Measurements from ENCODE around the gene CNP.

Gene CNP

DNA sequence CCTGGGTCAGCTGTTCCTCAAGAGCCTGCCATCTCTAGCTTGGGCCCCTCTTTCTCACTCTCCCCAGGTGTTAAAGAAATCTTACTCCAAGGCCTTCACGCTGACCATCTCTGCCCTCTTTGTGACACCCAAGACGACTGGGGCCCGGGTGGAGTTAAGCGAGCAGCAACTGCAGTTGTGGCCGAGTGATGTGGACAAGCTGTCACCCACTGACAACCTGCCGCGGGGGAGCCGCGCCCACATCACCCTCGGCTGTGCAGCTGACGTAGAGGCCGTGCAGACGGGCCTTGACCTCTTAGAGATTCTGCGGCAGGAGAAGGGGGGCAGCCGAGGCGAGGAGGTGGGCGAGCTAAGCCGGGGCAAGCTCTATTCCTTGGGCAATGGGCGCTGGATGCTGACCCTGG lies 6.8 kb downstream of the CNP start:
- no peak for DNase-seq

- no peak for DNase-seq
Observed at GRCh38 chr17:41974031-41974430, 7.4 kb downstream of the CNP start.

- no peak for DNase-seq
Observed at GRCh38 chr17:41974658-41975057, 8.1 kb downstream of the CNP start.

GRCh38 chr17:41975099-41976083 lies 8.8 kb downstream of the CNP start:
- no peak for DNase-seq

GRCh38 chr17:41976142-41976768 lies 9.7 kb downstream of the CNP start:
- DNase-seq = no peak

- no peak for DNase-seq
Observed at GRCh38 chr17:41977991-41978390, 11.4 kb downstream of the CNP start.

- DNase-seq = no peak
Observed at GRCh38 chr17:41982026-41982760, 15.6 kb downstream of the CNP start.

GRCh38 chr17:41984454-41984853 lies 17.9 kb downstream of the CNP start:
- DNase-seq = no peak

DNA sequence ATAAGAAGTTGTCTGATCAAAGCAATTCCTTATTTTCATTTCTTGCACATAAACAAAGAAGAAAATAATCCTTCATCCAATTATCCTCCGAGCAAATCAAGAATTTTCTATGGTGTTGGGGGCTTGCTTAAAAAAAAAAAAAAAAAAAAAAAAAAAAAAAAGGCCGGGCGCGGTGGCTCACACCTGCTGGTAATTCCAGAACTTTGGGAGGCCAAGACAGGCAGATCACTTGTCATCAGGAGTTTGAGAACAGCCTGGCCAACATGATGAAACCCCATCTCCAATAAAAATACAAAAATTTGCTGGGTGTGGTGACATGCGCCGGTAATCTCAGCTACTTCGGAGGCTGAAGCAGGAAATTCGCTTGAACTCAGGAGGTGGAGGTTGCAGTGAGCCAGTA lies 19.3 kb downstream of the CNP start:
- no peak for DNase-seq

GRCh38 chr17:41986634-41987033 lies 20.0 kb downstream of the CNP start:
- DNase-seq = no peak

GRCh38 chr17:41987642-41988041 lies 21.0 kb downstream of the CNP start:
- no peak for DNase-seq

DNA sequence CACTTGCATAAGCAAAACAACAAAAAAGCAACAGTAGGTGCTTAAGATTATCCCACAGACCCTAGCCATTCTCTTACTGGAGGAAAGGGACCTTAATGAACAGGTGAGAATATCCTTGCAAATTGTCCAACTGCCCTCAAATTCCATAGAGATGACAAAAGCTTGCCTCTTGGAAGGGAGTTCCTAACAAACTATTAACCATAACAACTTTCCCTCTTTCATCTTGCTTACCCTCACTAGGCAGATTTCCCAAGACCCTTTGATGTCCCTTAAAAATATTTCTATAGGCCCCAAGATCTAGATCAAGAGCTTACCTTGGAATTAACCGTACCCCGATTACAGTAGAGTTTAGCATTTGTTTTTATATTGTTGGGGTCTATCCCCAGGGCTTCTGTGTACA lies 21.8 kb downstream of the CNP start:
- DNase-seq = no peak

GRCh38 chr17:41989702-41990419 lies 23.3 kb downstream of the CNP start:
- no peak for DNase-seq

DNA sequence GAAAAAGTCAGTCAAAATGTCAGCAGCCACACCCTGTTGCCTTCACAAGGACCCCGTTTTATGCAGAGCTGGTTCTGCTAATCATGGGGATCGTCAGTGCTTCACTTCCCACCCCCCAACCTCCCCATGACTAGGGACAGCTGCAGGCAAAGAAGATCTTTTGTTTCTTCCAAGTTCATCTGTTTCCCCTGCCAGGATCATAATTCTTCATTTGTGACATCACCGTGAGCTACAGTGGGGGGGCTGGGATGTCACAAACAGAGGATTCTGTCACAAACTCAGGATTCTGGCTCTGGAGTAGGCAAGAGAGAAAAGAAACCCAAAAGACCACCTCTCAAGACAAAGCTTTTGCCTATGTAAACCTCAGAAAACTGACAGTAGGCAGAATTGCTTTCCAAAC lies 26.0 kb downstream of the CNP start:
- no peak for DNase-seq

DNA sequence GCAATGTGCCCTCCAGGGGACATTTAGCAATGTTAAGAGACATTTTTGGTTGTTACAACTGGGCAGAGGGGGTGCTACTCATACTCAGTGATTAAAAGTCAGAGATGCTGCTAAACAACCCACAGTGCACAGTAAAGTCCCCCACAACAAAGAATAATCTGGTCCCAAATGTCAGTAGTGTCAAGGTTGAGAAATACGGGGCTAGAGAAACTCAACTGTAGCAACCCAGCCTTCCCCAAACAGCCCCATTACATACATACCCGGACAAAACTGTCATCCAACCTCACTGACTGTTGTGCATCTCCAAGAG lies 30.2 kb downstream of the CNP start:
- DNase-seq = no peak

DNA sequence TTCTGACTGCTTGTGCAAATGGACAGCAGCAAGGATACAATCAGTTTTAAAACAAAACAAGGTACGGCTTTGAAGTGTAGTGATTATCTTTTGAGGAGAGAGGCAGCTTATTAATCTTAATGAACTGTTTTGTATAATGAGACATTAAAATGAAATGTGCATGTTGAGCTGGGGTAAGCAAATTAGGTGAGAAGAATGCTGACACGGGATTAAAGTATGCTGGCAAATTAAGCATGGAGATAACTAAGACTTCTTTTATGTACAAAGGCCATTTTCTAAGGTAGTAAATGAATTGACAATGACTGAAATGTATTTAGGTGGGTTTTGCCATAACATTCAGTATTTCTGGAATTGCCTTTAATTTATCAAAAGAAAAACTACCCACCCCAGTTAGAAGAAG lies 31.9 kb downstream of the CNP start:
- DNase-seq = no peak

DNA sequence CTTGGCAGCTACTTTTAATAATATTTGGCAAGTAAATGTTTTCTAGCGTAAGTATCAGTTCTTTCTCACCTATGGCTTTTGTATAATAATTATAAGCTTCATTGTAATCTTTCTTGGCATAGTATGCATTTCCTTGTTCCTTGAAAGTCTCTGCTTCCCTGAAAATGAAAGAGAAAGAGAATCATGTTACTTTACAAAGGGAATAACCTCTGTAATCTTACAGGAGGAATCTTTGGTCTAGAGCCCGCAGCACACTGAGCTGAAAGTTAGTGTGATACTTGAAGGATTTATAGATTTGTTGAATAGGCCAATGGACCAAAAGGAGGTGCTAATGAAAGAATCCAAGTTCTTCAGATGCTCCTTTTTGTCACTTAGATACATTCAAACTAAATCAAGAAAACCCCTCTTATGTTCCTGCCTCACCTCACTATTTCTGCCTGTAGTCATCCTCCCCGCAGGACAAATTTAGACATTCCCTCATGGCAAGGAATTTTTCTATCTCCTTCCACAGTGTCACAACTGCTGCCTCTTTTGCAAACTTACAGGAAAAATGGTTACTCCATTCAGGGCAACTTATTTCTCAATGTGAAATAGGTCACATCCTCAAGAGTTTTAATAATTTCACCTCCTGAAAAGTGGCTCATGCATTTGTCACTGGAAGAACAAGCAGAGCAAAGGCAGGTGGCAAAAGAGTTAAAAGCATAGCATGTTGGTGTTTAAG lies 34.0 kb downstream of the CNP start:
- DNase-seq = no peak

- no peak for DNase-seq
Observed at GRCh38 chr17:42001729-42002128, 35.1 kb downstream of the CNP start.

DNA sequence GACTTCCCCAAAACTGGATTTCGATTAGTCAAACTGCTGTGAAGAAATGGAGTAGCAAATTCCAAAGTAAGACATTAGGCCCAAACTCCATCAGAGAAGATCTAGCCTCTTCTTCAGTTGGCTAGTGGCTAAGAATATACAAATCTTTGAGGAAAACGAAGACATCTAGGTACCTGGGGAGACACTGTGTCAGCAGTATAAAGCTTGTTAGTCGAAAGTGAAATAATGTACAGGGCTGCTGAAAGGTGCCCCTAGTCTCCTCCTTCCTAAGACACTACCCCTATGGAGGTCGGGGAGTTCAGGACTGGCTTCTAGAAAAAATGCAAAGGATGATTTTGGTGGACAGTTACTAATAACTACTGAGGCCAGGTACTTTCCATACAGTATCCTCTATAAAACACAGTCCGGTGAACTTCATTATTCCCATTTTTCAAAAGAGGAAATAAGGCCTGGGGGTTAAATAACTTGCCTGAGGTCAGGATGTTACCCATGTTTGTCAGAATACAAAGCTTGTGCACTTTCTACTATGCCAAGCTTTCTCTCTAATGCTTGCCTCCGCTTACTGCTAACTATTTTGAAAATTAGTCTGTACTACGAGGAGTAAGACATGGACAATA lies 35.7 kb downstream of the CNP start:
- no peak for DNase-seq

DNA sequence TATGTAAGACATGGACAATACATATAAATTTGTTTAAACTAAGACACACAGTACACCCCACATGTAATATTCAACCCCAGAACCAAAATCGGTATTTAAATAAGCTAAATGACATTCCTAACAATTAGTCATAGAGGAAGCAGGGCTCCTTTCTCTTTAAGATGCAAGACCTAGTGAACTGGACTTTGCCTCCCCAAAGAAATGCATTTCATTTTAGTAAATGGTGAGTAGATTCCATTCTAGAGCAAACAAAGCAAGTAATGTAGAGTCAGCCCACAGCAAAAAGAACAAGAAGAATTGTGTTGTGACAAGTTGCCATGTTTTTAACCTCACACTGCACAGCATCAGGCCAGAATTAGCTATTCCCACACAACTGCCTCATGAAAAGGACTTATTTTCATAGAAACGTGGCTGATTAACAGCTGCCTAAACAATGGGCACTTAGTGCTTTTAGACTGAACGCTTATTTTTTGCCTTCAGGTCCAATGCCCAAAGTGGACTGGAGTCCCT lies 36.3 kb downstream of the CNP start:
- DNase-seq = no peak

DNA sequence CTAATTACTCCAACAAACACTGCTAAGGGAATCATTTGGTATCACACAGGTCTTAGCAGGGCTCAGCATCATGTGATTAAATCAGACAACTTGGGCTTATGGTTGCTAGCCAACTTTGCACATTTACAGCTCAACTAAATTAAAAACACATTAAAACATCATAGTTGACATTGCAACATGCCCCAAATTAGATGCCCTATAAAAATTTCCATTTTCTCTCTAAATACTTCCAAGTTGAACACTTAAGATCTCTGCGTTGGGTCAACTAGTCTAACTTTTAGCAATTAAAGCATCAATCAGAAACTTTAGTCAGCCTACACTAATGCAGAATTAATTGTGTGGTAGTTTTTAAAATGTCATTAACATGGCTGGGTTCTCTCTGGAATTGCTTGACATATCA lies 38.6 kb downstream of the CNP start:
- DNase-seq = no peak

DNA sequence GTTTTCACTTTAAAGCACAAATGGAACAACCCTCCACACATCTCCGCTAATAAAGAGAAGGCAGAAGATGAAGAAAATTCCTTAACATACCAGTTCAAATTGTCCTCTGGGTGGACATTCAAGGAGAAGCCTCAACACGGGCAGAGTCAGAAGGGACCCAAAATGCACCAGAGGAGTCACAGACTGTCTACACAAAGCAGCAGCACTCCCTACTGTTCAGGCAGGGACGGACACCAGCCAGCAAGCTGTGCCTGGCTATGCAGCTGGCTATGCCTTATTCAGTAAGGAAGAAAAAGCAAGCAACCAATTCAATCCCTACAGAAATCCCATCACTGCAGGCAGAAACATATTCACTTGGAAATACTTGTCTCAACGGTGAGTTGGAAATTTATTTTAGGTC lies 42.6 kb downstream of the CNP start:
- no peak for DNase-seq

Measured in NCI-H2171 (cell line).